ENCODE results near the gene ZNF492.
"Not testable (repeated sequence)": the region's sequence is repeated elsewhere in the genome, so short reads cannot be mapped to it uniquely, and the experiment has no call there.

The ZNF492 gene

GRCh38 chr19:22633706-22634449 lies at the start of gene ZNF492:
Gene ZNF492 (plus strand): TSS chr19:22634324. CDS start chr19:22653400, 19,076 bp downstream.
- not testable (repeated sequence) for DNase-seq

GRCh38 chr19:22595422-22595821 lies 38.7 kb upstream of the ZNF492 start:
- DNase-seq: no peak

- no peak for DNase-seq
Observed at GRCh38 chr19:22595918-22596341, 38.2 kb upstream of the ZNF492 start.

GRCh38 chr19:22600690-22601648 lies 33.2 kb upstream of the ZNF492 start:
- no peak for DNase-seq

- no peak for DNase-seq
Observed at GRCh38 chr19:22601906-22602630, 32.1 kb upstream of the ZNF492 start.

GRCh38 chr19:22602631-22603272 lies 31.4 kb upstream of the ZNF492 start:
- DNase-seq: no peak

GRCh38 chr19:22603518-22604440 lies 30.3 kb upstream of the ZNF492 start:
- no peak for DNase-seq

GRCh38 chr19:22604571-22605274 lies 29.4 kb upstream of the ZNF492 start:
- no peak for DNase-seq

- DNase-seq: no peak
Observed at GRCh38 chr19:22605275-22606211, 28.6 kb upstream of the ZNF492 start.

- DNase-seq: no peak
Observed at GRCh38 chr19:22606212-22606553, 27.9 kb upstream of the ZNF492 start.

- DNase-seq: no peak
Observed at GRCh38 chr19:22606954-22607652, 27.0 kb upstream of the ZNF492 start.

- DNase-seq: no peak
Observed at GRCh38 chr19:22607653-22608430, 26.3 kb upstream of the ZNF492 start.

- no peak for DNase-seq
Observed at GRCh38 chr19:22608441-22608840, 25.7 kb upstream of the ZNF492 start.

GRCh38 chr19:22609630-22610029 lies 24.5 kb upstream of the ZNF492 start:
- DNase-seq: no peak

- DNase-seq: no peak
Observed at GRCh38 chr19:22610121-22610520, 24.0 kb upstream of the ZNF492 start.

GRCh38 chr19:22612316-22612715 lies 21.8 kb upstream of the ZNF492 start:
- DNase-seq: no peak

GRCh38 chr19:22616659-22617058 lies 17.5 kb upstream of the ZNF492 start:
- no peak for DNase-seq

- DNase-seq: not testable (repeated sequence)
Observed at GRCh38 chr19:22617181-22617580, 16.9 kb upstream of the ZNF492 start.

Measured in NCI-H2029 treated with DMSO at 0.1 percent for 48 hours (cell line).